Left lobe of liver (tissue), 2 donors: ENCODE measurements around the gene TKFC. TPM values are rescaled to one million over a fixed set of nuclear protein-coding genes. Genes with fewer than 3 reads are reported as not detected.
"Not testable (repeated sequence)": the region's sequence is repeated elsewhere in the genome, so short reads cannot be mapped to it uniquely, and the experiment has no call there.

Experiments used
- ATAC-seq: fragments of 200-7000 bp; cut with Tn5 transposase; one replicate; pipeline ENCODE4 v1.9.1; 2020; ENCODE audit warnings: mild to moderate bottlenecking, moderate library complexity
- DNase-seq: peaks from one replicate; pipeline ENCODE4 v3.0.0-alpha.2; 2020; ENCODE audit warnings: low spot score
- total RNA-seq: library from RNA; stranded (reverse); gene quantifications from one replicate; pipeline ENCODE4 v1.2.1, GENCODE V29; 2021
- donor health status: DM: no; HTN: no; CAD: no; lungs with moderate emphysema.
- donor health status: DM: no; HTN: yes; CAD: no.

Gene TKFC
- total RNA-seq, 1 donor from 2014 or later: 176 TPM

DNA sequence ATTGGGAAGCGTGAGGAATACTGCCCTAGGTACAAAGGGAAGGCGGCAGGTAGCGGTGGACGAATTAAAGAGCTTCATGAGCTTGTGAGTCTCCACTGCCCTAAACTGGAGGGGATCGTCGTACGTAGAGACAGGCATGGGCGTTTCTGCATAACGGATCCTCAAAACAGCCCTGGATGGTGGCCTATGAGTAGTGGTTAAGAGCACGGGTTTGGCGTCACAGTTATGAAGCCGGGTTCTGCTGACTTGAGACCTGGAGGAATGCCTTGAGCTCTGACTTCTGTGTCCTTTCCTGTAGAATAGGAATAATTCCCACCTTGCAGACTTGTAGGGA lies 29.5 kb downstream of the TKFC start:
- DNase-seq (no peak), ATAC-seq (peak; percentile 16)

DNA sequence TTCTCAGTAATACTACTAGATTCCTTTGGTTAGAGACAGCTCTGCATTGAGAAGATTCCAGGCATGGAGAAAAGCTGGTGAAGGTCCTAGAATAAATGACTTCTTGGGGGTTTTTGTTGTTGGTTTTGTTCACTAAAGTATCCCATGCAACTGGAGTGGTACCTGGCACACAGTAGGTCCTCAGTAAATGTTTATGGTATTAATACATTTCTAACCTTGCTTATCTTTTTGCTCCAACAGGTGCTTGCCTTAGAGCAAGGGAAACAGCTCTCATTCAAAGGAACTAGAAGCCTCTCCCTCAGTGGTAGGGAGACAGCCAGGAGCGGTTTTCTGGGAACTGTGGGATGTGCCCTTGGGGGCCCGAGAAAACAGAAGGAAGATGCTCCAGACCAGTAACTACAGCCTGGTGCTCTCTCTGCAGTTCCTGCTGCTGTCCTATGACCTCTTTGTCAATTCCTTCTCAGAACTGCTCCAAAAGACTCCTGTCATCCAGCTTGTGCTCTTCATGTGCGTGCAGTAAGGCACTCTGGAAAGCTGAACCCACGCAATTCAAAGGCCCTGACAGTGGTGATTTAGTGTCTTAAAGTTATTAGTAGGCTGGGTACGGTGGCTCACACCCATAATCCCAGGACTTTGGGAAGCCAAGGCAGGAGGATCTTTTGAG lies 31.1 kb downstream of the TKFC start:
- no peak for ATAC-seq
- DNase-seq: no peak

DNA sequence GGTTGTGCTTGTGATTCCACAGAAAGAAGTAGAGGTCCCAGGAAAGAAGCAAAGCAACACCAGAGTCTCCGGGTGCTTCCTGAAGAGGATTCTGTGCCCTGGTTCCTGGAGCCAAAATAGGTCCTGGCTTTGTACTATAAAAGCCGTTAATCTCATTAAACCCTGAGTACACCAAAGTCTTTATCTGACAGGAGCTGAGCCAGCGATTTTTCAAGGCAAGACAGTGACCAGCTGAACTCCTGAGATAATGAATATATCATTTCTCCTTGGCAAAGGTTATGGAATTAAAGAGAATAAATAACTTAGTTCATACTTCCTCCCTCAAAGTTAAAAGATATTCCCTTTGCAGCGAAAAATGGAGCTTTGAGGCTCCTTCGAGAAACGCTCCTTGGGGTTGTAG lies 34.4 kb downstream of the TKFC start:
- ATAC-seq: no peak
- DNase-seq: no peak

DNA sequence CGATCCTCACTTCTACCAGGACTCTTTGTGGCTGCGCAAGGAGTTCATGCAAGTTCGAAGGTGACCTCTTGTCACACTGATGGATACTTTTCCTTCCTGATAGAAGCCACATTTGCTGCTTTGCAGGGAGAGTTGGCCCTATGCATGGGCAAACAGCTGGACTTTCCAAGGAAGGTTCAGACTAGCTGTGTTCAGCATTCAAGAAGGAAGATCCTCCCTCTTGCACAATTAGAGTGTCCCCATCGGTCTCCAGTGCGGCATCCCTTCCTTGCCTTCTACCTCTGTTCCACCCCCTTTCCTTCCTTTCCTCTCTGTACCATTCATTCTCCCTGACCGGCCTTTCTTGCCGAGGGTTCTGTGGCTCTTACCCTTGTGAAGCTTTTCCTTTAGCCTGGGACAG lies 35.6 kb downstream of the TKFC start:
- DNase-seq (no peak), ATAC-seq (no peak)

DNA sequence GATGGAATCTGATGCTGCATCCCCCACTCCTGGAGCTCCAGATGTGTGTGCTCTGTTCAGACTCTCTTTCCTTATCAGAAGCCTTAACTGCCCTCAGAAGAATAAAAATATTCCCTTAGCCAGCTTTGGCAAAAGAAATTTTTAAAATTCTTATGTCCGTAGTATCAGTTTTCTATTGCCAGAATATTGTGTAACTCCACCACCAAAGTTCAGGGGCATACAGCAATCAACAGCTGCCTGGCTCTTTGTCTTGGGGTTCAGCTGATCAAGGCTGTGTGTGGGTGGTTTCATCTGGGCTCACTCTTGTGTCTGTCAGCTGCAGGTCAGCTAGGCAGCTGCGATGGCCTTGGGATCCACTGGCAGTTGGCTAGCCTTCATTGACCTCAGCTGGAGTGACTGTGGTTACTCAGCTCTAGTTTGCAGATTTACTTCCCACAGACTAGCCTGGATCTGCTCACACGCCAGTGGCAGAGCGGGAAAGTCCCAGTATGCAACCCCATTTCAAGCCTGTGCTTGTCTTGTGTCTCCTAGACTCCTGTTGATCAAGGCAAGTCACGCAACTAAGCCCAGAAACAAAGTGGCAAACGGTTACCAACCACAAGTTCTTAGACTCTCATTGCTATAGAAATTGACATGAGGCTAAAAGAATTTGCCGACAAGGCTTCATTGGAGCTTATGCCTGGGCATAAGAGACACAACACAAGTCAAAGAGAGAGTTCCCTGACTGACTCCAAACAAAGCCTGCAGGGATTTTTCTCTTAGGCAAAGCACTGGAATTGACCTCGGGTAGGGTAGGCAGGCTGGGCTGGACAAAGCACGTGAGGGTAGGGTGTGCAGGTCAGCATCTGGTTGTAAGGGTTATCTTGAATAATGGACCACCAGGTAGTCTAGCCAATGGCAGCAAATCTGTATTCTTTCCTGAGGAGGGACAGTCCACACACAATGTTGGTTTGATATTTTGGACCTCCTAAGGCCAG lies 36.6 kb downstream of the TKFC start:
- ATAC-seq: peak; percentile 96
- DNase-seq: peak; percentile 92

DNA sequence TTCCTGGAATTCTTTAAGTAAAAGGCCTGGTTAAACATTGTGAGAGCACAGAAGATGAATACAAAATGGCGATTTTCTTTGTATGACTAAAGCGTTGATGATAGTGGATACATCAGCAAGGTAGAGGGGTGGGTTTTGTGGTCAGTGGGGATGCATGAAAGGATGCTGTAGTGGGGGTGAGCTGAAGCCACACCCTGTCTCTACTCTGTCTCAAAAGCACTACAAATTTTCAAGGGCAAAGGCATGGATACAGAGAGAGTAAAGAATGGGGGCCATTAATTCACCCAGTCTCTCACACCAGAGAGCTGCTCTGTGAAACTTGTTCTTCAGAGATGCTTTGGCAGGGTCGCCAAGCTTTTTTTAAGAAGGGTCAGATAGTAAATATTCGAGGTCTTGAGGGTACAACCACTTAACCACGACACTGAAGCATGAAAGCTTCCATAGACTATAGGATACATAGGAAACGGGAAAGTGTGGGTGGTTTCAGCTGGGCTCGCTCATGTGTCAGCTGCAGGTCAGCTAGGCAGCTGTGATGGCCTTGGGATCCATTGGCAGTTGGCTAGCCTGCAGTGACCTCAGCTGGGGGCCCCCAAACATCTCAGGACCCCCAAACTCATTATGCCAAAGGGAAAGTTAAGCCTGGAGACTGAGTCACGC lies 37.4 kb downstream of the TKFC start:
- ATAC-seq: no peak
- no peak for DNase-seq

DNA sequence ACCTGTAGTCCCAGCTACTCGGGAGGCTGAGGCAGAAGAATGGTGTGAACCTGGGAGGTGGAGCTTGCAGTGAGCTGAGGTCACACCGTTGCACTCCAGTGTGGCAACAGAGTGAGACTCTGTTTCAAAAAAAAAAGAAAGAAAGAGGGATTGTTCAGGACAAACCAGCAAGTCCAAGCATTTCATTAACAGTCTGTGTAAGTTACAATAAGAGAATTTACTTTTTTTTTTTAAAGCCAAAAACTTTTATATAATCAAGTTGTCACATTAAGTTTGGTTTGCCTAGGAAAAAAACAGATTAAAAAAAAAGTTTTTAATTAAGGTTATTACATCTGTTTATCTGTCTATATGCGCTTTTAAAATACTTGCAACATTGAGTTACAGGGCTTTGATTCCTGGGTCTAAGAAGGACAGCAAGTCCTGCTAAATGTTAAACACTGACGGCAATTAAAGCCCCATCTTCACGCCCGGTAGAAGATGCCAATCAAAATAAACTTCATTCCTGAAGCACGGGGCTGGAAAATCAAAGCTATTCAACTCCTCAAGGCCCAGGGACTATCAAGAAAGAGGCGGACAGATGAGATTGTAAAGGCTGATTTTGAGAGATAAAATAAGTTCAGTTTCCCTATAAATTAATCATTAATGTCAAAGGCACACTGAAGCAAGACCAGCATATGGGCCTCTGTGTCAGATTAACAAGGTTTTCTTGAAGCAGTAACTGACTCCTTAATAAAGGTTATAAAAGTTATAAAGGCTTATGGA lies 39.8 kb downstream of the TKFC start:
- DNase-seq (no peak), ATAC-seq (no peak)

DNA sequence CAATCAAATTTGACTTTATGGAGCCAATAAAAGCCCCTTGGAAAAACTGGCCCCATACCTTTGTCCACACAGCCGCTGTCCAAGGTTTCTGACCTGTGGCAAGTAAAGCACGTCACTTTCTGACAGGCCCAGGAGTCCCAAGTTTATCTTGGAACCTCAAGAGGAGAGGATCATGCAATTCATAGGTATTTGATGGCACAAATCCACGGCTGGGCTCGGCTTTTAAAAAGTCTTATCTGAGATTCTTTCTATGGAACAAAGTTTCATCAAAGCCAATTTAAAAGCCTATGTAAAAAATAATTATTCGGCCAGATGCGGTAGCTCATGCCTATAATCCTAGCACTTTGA lies 42.7 kb downstream of the TKFC start:
- ATAC-seq (peak; percentile 83), DNase-seq (peak; percentile 81)

DNA sequence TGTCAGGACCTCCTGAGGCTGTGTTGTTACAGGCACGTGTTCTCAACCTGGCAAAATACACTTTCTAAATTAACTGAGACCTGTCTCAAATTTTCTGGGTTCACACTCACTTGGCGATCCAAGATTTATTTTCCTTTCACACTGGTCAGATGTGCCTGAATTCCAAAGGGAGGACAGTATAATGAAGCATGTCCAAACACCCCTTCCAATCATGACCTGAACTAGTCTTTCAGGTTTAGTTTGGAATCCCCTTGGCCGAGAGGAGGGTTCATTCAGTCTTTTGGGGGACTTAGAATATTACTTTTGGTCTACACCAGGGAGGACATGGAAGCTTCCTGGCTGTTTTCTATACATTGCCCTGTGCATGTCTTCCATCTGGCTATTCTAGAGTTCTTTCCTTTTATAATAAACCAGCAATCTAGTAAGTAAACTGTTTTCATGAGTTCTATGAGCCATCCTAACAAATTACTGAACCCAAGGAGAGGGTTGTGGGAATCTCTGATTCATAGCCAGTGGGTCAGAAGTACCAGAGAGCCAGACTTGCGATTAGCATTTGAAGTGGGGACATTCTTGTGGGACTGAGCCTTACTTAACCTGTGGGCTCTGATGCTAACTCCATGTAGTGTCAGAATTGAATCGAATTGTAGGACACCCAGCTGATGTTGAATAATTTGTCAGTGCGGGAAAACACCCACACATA lies 44.6 kb downstream of the TKFC start:
- no peak for ATAC-seq
- DNase-seq: no peak

DNA sequence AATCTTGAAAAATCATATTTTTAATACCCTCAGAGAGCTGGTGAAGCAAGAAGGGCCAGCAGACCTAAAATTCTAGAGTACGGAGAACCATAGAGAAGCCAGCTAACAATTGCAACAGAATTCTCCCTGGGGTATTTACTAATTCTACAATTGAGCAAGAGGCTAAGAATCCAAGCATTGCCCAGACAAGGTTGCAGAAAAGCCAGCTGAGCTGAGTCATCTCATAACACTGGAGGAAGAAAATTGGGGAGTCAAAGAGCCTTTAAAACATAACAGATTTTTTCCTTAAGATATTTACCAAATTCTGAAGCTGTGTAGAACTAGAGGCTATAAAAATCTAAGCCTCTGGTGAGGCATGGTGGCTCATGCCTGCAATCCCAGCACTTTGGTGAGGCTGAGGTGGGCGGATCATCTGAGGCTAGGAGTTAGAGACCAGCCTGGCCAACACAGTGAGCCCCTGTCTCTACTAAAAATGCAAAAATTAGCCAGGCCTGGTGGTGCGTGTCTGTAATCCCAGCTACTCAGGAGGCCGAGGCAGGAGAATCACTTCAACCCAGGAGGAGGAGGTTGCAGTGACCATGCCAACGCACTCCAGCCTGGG lies 45.8 kb downstream of the TKFC start:
- DNase-seq: no peak
- peak; percentile 86 for ATAC-seq

DNA sequence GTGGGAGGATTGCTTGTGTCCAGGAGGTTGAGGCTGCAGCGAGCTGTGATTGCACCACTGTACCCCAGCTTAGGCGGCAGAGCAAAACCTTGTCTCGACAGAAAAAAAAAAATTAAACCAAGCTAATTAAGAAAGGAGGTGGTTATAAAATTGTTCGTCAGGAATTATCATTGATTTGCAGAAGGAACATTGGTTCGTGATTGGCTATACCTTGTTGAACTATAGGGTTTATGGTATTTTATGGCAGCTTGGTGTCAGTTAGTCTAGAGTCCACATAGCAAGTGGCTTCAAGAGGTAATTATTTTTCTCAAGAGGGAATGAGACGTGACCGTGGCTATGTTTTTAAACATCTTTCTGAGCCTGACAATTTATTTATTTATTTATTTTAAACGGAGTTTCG lies 47.9 kb downstream of the TKFC start:
- ATAC-seq (no peak), DNase-seq (no peak)

DNA sequence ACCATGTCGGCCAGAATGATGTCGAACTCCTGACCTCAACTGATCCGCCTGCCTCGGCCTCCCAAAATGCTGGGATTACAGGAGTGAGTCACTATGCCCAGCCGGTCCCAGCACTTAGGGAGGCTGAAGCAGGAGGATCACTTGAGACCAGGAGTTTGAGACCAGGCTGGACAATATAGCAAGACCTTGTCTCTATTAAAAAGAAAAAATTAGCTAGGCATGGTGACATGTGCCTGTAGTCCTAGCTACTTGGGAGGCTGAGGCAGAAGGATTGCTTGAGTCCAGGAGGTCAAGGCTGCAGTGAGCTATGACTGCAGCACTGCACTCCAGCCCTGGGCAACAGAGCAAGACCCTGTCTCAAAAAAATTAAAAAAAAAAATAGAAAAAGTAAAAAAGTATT lies 50.8 kb downstream of the TKFC start:
- DNase-seq, ATAC-seq: not testable (repeated sequence)

DNA sequence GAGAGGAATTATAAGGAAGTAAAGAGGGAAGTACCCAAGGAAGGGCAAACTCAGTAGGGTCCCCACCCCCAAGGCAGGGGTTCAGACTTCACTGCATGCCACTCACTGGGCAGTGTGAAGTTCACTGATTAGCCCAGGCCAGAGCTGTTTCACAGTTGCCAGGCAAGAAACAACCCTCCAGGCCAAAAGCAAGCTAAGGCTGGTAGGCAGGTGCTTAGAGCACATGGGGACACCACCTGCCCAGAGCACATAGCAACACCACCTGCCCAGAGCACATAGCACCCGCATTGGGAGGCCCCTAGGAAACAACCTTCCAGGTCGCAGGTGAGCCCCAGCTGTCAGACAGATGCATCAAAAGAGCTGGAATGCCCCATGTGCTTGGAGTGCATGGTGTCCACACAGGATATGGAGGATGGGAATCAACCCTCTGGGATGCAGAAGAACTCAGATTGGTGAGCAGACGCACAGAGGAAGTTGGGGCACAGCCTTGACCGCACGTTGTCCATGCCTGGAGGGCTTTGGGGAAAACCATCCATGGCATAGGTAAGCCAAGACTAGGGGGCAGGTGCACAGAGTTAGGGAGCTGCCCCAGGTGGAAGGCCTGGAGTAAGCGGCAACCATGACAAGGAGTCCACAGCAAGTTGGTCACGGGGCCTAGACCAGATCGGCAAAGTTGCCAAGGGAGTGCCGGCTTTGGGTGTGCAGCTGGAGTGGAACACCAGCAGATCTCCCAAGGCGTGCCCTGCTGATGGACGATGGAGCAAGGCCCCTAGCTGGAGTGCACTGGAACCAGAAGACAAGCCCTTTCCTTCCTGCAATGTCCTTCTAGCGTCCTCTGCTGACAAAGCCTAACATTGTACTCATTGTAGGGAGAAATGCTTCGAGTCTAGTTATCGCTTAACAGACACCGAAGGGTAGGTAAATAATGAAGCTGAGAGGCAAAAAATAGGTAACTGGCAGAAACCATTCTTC lies 51.5 kb downstream of the TKFC start:
- peak; percentile 87 for ATAC-seq

DNA sequence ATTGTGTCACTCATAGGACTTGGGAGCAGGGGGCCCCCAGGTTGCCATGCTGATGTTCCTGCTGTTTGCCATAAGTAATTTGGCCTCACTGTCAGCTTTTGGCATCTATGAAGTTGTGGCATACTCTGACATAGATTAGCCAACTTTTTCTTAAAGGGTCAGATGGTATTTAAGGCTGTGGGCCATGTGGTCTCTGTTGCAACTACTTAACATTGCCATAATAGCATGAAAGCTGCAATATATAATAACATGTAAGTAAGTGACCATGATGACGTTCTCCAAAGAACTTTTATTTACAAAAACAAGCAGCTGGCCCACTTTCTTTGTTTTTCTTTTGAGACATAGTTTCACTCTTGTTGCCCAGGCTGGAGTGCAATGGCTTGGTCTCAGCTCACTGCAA lies 57.1 kb downstream of the TKFC start:
- ATAC-seq (no peak), DNase-seq (no peak)

More for the DNA sequence above, 51.5 kb downstream of the TKFC start:
- no peak for DNase-seq

DNA sequence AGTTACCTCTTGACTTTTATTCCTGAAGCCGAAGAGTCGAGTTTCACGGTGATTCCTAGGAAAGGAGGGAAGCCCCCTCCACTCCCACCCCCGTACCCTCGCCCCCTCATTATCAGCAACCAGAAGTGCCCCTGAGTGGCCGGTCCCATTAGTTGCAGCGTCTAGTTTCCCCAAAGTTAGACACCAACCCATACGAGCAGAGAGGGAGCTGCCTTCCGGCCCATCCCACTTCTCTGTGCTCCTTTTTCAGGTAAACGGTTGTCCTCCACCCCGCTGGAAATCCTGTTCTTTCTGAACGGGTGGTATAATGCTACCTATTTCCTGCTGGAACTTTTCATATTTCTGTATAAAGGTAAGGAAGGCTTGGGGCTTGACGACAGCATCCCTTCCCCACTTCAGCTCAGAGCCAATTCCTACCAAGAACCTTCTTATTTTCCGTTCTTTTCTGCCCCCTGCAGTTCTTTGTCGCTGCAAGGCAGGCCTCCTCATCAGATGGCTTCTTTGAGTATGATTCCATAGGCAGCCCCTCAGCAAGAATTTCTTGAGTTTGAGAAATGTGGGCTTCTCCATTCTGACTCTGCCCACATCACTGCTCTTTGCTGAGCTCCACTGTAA lies 60.1 kb downstream of the TKFC start:
- peak; percentile 32 for ATAC-seq

More for the DNA sequence above, 60.1 kb downstream of the TKFC start:
- DNase-seq: no peak
